GM21576 (cell line): ENCODE results near the gene ACP7.
"Not testable (repeated sequence)": the region's sequence is repeated elsewhere in the genome, so short reads cannot be mapped to it uniquely, and the experiment has no call there.

Experiments
- ATAC-seq: cut with Tn5 transposase; IDR thresholded peaks from one replicate; pipeline ENCODE4 v1.9.1; 2021; ENCODE audit warnings: mild to moderate bottlenecking, moderate library complexity; ENCODE audit not compliant: unreplicated experiment

ACP7 gene

DNA sequence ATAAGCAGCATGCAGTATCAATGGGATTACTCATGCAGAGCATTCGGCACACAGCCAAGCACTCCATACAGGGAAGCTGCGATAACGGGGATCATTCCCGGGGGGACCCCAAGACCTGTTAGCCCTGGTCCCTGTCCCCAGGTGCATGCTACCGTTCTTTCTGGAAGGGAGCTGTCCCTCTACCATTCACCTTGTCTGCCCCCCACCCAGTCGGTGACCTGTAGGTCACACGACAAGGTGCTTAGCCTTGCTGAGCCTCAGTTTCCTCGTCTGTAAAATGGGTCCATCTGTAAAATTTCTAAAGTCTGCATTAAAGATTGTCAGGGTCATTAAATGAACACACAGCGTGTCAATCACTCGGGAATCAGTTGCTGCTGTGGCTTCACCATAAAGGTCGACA, 6.8 kb upstream of the ACP7 start:
- ATAC-seq: no peak

DNA sequence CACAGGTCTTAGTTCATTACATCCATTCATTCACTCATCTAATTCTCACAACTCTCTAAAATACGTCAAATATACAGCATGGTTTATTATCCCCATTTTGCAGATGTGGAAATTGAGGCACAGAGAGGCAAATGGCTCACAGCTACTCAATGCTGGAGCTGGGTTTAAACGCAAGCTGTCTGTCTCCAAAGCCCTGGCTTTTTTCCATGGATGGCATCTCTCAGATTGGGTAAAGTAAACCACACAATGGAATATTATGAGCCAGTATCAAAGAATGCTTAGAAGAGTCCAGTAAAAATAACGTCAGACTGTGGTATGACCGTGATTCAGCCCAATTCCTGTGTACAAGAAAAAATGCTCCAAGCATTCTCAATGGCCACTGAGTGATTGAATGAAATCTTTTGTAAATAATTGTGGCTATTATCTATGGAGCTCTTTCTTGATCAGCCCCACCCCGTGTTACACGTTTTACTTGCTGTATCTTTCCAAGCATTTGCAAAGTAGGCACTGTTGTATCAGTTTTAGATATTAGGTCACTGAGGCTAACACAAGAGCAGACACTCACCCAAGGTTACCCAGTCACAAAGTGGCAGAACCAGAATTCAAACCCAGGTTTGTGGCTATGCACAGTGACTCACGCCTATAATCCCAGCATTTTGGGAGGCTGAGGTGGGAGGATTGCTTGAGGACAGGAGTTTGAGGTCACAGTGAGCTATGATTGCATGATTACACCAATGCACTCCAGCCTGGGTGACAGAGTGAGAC, 5.5 kb upstream of the ACP7 start:
- no peak for ATAC-seq

DNA sequence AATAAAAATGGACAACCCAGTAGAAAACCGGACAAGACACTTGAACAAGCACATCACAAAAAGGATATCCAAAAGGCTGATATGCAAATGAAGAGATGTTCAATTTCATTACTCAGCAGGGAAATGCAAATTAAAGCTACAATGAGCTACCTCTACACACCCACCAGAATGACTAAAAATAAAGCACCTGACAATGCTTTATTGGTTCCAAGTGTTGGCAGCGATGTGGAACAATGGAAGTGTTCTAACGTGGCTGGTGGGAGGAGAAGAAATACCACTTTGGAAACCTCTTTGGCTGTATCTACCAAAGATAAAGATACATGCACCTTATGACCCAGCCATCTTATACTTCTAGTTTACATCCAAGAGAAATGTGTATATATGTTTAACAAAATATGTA, 3.7 kb upstream of the ACP7 start:
- no peak for ATAC-seq

DNA sequence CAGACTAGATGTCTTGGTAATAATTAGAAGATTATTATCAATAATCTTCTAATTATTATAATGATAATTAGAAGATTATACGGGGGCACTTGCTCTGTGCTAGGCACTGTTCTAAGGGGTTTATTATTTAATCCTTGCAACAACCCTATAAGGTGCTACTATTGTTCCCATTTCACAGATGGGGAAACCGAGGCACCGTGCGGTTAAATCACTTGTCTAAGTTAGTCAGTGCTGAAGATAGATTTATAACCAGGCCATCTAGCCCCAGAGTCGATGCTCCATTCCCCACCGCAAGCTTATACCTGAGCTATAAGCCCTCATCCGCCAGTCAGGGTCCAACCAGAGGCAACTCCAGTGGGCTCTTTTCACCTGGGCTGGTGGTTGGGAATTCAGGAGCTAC, 2.0 kb upstream of the ACP7 start:
- ATAC-seq: no peak

DNA sequence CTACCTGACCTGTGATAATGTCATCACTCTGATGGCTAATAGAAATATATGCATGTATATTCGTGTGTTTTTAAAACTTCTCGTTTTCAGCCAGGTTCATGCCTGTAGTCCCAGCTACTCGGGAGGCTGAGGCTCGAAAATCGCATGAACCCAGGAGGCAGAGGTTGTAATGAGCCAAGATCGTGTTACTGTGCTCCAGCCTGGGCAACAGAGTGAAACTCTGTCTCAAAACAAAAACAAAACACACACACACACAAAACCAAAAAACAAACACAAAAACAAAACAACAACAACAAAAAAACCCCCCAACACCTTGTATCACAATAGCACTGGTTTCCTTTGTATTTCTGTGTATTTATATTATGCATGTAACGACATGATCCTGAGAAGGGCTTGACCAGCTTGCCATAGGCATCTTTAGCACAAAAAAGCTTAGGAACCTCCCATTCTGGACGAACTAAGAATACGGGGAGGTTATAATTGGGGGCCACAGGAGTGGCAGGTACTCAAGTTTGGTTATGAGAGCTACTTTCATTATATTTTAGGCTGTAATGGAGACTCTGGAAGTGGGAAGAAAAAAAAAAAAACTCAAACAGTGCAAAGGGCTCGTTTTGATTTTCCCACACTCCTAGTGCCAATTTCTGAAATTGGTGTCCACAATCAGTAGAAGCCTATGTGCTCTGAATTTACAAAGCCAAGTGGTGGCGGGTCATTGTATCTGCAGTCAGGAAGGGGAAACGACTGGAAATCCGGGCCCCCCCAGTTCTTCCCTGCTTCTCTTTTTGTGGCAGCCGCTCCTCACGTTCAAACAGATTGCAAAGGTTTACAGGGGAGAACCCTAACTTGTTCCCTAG, 1.2 kb upstream of the ACP7 start:
- ATAC-seq: no peak

DNA sequence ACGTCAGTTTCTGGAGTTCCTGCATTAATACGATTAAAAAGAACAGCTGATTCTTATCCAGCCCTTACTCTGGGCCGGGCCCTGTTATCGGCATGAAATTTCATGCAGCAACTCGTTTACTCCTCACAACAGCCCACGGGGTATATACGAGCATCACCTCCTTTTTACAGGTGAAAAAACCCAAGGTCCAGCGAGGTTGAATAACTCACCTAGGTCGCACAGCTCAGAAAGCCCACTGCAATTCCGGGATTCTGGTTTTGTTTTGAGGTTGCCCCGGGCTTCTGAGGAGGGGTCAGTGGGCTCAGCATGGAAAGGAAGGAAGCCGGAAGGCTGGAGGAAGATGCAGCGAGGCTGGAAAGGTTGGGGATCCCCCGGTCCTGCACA, 577 bp upstream of the ACP7 start:
- ATAC-seq: no peak

DNA sequence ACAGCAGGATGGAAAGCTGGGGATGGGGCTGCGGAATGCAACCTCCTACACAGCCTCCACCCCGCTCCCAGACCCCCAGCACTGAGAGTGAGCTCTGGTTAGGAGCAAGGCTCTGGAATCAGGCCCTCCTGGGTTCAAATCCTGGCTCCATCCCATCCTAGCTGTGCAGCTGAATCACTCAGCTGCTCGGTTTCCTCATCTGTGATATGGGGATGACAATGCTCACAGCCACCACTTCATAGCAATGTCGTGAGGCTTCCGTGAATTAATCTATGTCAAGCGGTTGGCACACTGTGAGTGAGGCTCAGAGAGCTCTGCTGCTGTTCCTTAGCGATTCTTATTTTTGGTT, 538 bp downstream of the ACP7 start:
- no peak for ATAC-seq

DNA sequence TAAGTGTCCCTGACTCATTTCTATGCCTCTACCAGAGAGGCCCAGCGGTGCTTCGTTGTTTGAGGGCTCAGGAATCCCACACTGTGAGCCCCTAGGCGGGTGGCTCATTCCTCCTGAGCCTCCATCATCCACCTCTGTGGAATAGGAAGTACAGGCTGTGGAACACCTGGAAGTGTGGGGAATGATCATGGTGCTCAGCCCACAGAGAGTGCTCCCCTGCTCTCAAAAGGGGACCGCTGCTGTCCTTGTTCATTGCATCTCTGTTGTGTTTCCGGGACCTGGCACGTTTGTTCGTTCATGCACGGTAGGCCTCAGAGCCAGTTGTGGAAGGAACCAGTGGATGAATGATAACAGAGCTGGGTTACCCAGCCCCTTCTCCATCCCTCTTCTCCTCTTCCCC, 1.2 kb downstream of the ACP7 start:
- ATAC-seq: no peak

DNA sequence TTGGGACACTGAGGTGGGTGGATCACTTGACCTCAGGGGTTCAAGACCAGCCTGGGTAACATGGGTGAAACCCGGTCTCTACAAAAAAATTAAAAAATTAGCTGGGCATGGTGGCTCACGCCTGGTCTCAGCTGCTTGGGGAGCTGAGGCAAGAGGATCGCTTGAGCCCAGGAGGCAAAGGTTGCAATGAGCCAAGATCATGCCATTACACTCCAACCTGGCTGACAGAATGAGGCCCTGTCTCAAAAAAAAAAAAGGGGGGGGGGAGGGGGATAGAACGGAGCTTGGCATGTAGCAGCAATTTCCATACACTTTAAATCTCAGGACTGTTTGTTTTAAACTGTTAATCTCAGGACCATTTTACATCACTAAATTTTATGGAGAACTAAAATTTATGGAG, 2.2 kb downstream of the ACP7 start:
- ATAC-seq: no peak

DNA sequence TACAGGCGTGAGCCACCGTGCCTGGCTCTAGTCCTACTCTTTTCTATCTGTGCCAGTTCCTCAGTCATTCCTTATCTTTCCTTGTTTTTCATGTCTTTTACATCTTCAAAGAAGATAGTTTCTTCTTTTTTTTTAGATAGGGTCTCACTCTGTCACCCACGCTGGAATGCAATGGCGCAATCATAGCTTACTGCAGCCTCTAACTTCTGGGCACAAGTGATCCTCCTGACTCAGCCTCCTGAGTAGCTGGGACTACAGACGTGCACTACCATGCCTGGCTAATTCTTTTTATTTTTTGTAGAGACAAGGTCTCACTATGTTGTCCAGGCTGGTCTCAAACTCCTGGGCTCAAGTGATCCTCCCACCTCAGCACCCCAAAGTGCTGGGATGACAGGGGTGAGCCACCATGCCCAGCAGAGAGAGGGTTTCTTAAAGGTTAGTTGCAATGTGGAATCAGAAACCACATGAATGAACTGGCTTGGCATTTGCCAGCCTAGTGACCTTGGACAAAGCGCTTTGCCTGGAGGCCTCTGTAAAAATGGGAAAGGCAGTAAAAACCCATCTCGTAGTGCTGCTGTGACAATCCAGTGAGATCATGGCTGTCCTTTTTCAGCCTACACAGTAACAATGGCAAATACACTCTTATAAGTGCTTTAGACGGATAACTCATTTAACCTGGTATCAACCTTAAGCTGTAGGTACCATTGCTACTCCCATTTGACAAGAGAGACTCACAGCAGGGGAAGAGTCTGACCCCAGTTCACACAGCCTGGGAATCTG, 3.9 kb downstream of the ACP7 start:
- ATAC-seq: no peak

DNA sequence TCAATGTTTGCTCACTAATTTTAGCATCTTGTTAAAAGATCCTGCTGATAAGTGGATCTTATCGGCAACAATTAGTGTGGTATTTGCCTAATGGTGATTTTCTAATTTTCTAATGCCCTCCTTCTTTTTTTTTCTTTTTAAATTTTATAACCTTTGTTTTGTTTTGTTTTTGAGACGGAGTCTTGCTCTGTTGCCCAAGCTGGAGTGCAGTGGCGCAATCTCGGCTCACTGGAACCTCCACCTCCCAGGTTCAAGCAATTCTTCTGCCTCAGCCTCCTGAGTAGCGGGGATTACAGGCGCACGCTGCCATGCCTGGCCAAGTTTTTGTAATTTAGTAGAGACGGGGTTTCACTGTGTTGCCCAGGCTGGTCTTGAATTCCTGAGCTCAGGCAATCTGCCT, 5.8 kb downstream of the ACP7 start:
- not testable (repeated sequence) for ATAC-seq

DNA sequence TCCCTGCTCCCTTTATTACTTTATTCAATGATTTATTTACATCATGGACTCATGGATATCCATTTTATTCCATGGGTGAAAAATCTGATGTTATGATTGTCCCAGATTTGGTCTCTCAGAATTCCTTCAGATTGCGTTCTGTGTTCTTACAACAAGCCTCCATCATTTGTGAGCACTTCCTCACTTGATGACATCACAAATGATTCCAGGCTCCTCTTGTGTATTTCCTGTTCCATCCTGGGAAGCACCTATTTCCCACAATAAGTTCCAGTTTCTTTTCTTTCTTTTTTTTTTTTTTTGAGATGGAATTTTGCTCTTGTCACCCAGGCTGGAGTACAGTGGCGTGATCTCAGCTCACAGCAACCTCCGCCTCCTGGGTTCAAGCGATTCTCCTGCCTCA, 6.7 kb downstream of the ACP7 start:
- ATAC-seq: no peak

DNA sequence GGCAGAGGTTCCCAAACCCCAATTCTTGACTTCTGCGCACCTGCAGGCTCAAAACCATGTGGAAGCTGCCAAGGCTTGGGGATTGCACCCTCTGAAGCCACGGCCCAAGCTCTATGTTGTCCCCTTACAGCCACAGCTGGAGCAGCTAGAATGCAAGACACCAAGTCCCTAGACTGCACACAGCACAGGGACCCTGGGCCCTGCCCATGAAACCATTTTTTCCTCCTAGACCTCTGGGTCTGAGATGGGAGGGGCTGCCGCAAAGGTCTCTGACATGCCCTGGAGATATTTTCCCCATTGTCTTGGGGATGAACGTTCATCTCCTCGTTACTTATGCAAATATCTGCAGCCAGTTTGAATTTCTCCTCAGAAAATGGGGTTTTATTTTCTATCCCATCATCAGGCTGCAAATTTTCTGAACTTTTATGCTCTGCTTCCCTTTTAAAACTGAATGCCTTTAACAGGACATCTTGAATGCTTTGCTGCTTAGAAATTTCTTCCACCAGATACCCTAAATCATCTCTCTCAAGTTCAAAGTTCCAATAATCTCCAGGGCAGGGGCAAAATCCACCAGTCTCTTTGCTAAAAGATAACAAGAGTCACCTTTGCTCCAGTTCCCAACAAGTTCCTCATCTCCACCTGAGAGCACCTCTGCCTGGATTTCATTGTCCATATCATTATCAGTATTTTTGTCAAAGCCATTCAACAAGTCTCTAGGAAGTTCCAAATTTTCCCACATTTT, 11.8 kb downstream of the ACP7 start:
- ATAC-seq: not testable (repeated sequence)

DNA sequence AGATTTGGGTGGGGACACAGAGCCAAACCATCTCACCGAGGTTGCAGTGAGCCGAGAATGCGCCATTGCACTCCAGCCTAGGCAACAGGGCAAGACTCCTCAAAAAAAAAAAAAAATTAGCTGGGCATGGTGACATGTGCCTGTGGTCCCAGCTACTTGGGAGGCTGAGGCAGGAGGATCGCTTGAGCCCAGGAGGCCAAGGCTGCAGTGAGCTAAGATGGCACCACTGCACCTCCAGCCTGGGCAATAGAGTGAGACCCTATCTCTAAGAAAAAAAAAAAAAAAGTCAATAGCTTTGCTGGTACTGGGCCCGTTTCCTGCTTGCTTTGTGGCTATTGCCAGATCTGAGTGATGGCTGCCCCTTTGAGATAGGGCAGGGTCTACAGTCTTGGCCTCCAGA, 13.1 kb downstream of the ACP7 start:
- ATAC-seq: no peak

DNA sequence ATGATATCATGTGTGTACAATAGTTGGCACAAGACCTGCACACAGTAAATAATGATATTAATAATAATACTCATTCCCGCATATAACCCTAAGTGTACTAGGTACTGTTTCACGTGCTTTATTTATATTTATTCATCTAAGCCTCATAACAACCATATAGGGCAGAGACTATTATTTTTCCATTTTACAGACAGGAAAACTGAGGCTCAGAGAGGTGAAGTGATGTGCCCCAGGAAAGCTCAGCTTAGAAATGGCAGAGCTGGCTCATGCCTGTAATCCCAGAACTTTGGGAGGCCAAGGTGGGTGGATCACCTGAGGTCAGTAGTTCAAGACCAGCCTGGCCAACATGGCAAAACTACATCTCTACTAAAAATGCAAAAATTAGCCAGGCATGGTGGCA, 13.6 kb downstream of the ACP7 start:
- no peak for ATAC-seq

DNA sequence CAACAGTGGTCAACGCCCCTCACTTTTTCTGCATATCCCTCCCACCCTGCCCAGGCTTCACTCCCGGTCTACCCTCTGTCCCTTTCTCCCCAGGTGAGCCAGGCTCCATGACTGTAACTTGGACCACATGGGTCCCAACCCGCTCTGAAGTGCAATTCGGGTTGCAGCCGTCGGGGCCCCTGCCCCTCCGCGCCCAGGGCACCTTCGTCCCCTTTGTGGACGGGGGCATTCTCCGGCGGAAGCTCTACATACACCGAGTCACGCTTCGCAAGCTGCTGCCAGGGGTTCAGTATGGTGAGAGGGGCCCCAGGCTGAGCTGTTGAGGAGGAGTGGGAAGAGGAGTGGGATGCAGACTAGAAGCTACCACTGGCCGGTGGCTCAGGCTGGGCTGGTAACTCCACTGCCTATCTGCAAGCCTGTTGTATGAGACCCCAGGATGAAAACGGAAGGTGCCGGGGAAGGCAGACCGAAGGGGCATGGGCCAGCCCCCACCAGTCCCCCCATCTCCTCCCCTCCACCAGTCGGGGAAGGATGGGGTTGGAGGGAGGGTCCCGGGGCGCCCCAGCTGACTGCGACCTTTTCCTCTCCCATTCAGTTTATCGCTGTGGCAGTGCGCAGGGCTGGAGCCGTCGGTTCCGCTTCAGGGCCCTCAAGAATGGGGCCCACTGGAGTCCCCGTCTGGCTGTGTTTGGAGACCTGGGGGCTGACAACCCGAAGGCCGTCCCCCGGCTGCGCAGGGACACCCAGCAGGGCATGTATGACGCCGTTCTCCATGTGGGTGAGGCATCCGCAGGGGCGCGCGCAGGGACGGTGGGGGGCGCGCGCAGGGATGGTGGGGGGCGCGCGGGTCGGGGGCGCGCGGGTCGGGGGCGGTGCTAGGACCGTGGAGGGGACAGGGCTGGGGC, 14.4 kb downstream of the ACP7 start:
- no peak for ATAC-seq

DNA sequence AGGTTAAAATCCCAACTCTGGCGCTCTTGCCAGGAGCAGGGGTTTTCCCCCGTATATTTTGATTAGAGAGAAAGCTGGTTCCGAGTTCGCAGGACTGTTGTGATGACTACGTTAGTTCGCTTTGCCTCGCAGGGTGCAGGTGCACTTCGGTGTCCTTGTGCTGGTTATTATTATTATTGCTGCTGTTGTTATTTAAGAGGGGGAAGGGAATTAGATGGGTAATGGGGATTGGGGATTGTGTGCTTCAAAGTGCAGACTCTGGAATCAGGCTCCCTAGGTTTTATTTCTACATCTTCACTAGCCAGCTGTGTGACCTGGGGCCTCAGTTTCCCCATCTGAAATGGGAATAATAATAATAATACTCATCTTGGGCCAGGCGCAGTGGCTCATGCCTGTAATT, 15.2 kb downstream of the ACP7 start:
- ATAC-seq: no peak

DNA sequence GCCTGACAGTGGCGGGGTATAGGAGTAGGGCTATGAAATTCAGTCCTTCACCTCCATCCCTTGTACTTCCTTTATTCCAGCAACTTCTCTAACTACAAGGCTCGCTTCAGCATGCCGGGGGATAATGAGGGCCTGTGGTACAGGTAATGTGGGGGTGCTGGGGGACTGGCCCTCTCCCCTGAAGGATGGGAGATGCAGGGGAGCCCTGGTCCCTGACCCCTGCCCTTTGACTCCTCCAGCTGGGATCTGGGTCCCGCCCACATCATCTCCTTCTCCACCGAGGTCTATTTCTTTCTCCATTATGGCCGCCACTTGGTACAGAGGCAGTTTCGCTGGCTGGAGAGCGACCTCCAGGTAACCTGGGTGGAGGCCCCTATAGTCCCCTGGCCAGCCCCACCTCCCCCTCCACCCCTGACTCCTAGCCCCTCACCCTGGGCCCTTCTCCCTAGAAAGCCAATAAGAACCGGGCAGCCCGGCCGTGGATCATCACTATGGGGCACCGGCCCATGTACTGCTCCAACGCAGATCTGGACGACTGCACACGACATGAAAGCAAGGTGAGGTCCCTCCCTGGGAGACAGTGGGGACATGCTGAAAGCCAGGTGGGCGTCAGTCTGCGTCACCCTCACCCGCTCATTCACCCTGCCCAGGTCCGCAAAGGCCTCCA, 16.5 kb downstream of the ACP7 start:
- no peak for ATAC-seq

DNA sequence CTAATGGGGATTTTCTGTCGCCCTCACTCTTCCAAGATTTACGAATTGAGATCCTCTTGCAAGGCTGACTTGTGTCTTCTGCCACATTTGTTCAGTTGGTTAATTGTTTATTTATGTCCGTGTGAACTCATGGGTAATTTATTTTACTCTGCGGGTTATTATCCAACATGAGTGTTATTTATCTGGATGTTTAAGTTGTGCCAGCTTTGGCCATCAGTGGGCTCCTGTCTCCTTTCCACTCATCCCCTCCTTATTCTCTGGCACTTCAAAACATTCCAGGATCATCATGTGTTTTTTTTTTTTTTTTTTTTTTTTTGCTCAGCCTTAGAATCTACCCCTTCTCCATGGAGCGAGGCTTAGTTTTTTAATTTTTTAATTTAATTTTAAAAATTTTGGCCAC, 19.0 kb downstream of the ACP7 start:
- no peak for ATAC-seq

DNA sequence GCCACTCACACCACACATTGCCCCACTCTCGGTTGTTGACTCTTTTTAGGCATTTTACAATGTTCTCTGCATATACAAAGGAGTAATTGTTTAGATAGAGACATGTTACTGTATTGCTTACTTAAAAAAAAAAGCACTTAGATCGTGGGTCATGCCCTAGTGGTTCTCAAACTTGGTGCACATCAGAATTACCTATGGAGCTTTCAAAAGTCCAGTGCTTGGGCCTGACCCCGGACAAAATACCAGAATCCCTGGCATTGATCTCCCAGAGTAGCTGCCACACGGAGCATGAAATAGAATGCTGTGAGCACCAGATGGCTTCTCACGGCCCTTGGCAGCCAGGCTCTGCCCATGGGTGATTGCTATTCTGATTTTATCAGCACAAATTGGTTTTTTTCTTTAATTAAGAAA, 20.0 kb downstream of the ACP7 start:
- ATAC-seq: no peak
